ENCODE data around the gene GABBR2.
"Not testable (repeated sequence)": the region's sequence is repeated elsewhere in the genome, so short reads cannot be mapped to it uniquely, and the experiment has no call there.

Gene GABBR2

GRCh38 chr9:98506422-98507054 is 202.2 kb downstream of the GABBR2 start:
- DNase-seq (ENCODE audit: low read depth) = no peak
- TF ChIP-seq CTCF (IDR thresholded peaks at IDR 0.05; ENCODE audit: control insufficient read depth, extremely low read depth, insufficient read depth) = no peak
- no peak overlapping the region for H3K4me3 ChIP-seq (ENCODE audit: low read depth, low read length)

GRCh38 chr9:98504298-98505282 is 204.1 kb downstream of the GABBR2 start:
- DNase-seq (ENCODE audit: low read depth) = no peak
- no peak overlapping the region for H3K4me3 ChIP-seq (ENCODE audit: low read depth, low read length)
- TF ChIP-seq CTCF (IDR thresholded peaks at IDR 0.05; ENCODE audit: control insufficient read depth, extremely low read depth, insufficient read depth) = no peak

GRCh38 chr9:98503867-98504266 is 204.9 kb downstream of the GABBR2 start:
- no peak overlapping the region for H3K4me3 ChIP-seq (ENCODE audit: low read depth, low read length)
- DNase-seq (ENCODE audit: low read depth) = no peak
- TF ChIP-seq CTCF (IDR thresholded peaks at IDR 0.05; ENCODE audit: control insufficient read depth, extremely low read depth, insufficient read depth) = no peak

GRCh38 chr9:98502976-98503325 is 205.8 kb downstream of the GABBR2 start:
- no peak for DNase-seq (ENCODE audit: low read depth)
- no peak for TF ChIP-seq CTCF (IDR thresholded peaks at IDR 0.05; ENCODE audit: control insufficient read depth, extremely low read depth, insufficient read depth)
- H3K4me3 ChIP-seq (ENCODE audit: low read depth, low read length) = no peak overlapping the region

GRCh38 chr9:98502311-98502975 is 206.3 kb downstream of the GABBR2 start:
- H3K4me3 ChIP-seq (ENCODE audit: low read depth, low read length) = no peak overlapping the region
- TF ChIP-seq CTCF (IDR thresholded peaks at IDR 0.05; ENCODE audit: control insufficient read depth, extremely low read depth, insufficient read depth) = no peak
- DNase-seq (ENCODE audit: low read depth) = no peak

GRCh38 chr9:98501819-98502218 is 206.9 kb downstream of the GABBR2 start:
- no peak overlapping the region for H3K4me3 ChIP-seq (ENCODE audit: low read depth, low read length)
- TF ChIP-seq CTCF (IDR thresholded peaks at IDR 0.05; ENCODE audit: control insufficient read depth, extremely low read depth, insufficient read depth) = no peak
- no peak for DNase-seq (ENCODE audit: low read depth)

- DNase-seq (ENCODE audit: low read depth); H3K4me3 ChIP-seq (ENCODE audit: low read depth, low read length): not testable (repeated sequence)
Observed at GRCh38 chr9:98501259-98501658, 207.5 kb downstream of the GABBR2 start.

All from LNCaP clone FGC (cell line).